Colonic mucosa (tissue), 4 donors: ENCODE results near the gene TIPIN. TPM values are rescaled to one million over a fixed set of nuclear protein-coding genes. Genes with fewer than 3 reads are reported as not detected.

Experiments
- DNase-seq: peaks from one replicate; pipeline ENCODE4 v3.0.0-alpha.2; 2020
- H3K27ac ChIP-seq: fragments of 200-600 bp; one replicate; pipeline ENCODE4 v1.8.0; 2021
- H3K27me3 ChIP-seq: fragments of 200-600 bp; one replicate; pipeline ENCODE4 v1.8.0; 2021
- H3K36me3 ChIP-seq: fragments of 200-600 bp; one replicate; pipeline ENCODE4 v1.8.0; 2021
- H3K4me1 ChIP-seq: fragments of 200-600 bp; one replicate; pipeline ENCODE4 v1.8.0; 2021; ENCODE audit warnings: mild to moderate bottlenecking
- H3K4me3 ChIP-seq: fragments of 200-600 bp; one replicate; pipeline ENCODE4 v1.8.0; 2021
- H3K9ac ChIP-seq, 2 donors: one replicate each; pipeline ENCODE4 v1.7.0; 2013; ENCODE audit warnings: control low read depth in 2 of 2, low read depth in 2 of 2, low read length in 2 of 2
- H3K9me3 ChIP-seq: fragments of 200-600 bp; one replicate; pipeline ENCODE4 v1.8.0; 2021
- intact Hi-C: fragments of 100-400 bp; cut with DNase I; formaldehyde crosslinking; loops from one replicate; pipeline ENCODE4 v1.14.1; 2022
- total RNA-seq, 2 donors: library from RNA; stranded (reverse); fragmentation: NEBNext Ultra II Directional in 1 of 2; extraction: Animal tissue kit (Norgen Biotek cat#: 25700) in 1 of 2; gene quantifications; one replicate each; pipeline ENCODE4 v1.2.1, GENCODE V29; 2021
- TF ChIP-seq, protein P1 (sequence below): fragments of 200-600 bp; IDR thresholded peaks from one replicate; pipeline ENCODE4 v1.8.0; 2022; ENCODE audit warnings: antibody characterized with exemption, mild to moderate bottlenecking
- donor health status: healthy.
- donor health status: DM: no; HTN: no; CAD: no.
- donor health status: DM: no; HTN: no; CAD: no.

TIPIN gene
- total RNA-seq, 2 donors from 2014 or later: 2.9 to 10.6 TPM

DNA sequence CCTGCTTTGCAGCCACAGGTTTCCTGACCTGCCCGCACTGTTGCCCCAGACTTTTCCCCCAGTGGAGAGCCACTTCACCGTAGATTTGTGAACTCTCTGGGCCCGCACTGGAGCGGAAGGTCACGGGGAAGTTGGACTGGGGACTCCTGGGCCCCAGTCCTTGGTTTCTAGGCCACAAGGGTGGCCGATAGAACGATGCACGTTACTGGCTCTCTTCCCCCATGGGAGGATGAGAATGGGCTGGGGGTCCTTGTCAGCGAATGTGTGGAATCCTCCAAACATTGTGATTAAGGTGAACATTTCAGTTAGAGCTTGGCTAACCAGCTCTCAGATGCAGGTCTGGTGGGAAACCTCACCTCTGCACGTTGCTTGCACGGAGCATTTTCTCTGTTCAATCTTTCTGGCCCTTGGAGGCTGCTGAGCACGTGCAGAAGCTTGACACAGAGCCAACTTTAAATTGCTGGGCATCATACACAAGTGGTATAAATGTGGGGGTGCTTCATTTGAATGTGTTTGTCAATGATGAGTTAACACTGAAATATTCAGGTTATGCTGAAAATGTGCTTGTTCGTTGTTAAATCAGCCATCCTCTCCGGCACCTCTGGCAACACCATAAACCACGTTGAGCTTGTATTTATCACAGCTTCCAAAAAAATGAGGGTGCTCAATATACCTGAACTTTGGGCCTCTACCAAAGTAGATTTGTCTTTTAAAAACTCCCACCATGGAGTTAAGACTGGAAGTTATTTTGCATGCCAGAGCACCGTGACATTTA is 62.1 kb downstream of the TIPIN start:
- peak; percentile 66 for DNase-seq
- TF ChIP-seq, protein P1, sequence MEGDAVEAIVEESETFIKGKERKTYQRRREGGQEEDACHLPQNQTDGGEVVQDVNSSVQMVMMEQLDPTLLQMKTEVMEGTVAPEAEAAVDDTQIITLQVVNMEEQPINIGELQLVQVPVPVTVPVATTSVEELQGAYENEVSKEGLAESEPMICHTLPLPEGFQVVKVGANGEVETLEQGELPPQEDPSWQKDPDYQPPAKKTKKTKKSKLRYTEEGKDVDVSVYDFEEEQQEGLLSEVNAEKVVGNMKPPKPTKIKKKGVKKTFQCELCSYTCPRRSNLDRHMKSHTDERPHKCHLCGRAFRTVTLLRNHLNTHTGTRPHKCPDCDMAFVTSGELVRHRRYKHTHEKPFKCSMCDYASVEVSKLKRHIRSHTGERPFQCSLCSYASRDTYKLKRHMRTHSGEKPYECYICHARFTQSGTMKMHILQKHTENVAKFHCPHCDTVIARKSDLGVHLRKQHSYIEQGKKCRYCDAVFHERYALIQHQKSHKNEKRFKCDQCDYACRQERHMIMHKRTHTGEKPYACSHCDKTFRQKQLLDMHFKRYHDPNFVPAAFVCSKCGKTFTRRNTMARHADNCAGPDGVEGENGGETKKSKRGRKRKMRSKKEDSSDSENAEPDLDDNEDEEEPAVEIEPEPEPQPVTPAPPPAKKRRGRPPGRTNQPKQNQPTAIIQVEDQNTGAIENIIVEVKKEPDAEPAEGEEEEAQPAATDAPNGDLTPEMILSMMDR: no peak
- Histone ChIP-seq H3K4me1 (peaks cover 4% of the 10 kb centered on the region), H3K9ac (peak overlapping the region; percentile 79 to 87), H3K4me3 (peak overlapping the region; percentile 65), H3K36me3 (no peaks in the 10 kb centered on the region), H3K9me3 (no peaks in the 10 kb centered on the region), H3K27me3 (no peaks in the 10 kb centered on the region), H3K27ac (peak overlapping the region; percentile 91)
- intact Hi-C loops: no loop called here

DNA sequence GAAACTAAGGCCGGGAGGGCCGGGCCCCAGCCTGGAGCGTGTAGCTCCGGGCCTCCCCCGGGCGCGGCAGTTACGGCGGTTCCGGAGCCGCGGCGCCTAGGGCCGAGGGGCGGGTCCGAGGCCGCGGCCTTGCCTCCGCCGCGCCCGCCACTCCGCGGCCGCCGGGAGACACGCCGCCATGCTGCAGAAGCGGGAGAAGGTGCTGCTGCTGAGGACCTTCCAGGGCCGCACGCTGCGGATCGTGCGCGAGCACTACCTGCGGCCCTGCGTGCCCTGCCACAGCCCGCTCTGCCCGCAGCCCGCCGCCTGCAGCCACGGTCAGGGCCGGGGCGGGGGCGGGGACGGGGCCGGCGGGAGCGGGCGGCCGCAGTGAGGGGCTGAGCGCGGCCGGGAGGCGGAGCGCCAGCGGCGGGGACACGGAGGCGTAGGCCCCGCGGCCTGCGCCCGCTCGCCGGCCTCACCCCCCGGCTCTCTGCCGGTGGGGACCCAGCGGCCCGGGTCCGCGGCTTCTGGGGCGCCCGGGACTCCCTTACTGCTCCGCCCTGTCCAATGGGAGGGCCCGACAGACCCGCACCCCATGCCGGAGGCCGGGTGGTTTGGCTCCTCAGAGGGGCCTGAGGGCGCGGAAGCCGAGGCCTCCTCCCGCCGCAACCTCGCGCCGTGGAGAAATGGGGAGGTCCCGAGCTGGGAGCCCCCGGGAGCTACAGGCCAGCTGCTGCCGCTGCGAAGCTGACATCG is 62.9 kb downstream of the TIPIN start, which contains the start of gene DIS3L:
TSS of gene DIS3L (plus strand) at position 150 of the 738 bp plus-strand sequence. CDS start at position 179, 29 bp downstream.
- peak within 1 kb of the TSS; percentile 65 for H3K4me3 ChIP-seq
- no peaks in the 10 kb centered on the region for H3K27me3 ChIP-seq
- peaks cover 4% of the 10 kb centered on the region for H3K4me1 ChIP-seq
- intact Hi-C loops: no loop called here
- no peaks in the 10 kb centered on the region for H3K36me3 ChIP-seq
- H3K9ac ChIP-seq: peak within 1 kb of the TSS; percentile 79 to 87
- DNase-seq: peak; percentile 63
- TF ChIP-seq, protein P1: no peak
- H3K27ac ChIP-seq: peak within 1 kb of the TSS; percentile 91
- H3K9me3 ChIP-seq: no peaks in the 10 kb centered on the region

DNA sequence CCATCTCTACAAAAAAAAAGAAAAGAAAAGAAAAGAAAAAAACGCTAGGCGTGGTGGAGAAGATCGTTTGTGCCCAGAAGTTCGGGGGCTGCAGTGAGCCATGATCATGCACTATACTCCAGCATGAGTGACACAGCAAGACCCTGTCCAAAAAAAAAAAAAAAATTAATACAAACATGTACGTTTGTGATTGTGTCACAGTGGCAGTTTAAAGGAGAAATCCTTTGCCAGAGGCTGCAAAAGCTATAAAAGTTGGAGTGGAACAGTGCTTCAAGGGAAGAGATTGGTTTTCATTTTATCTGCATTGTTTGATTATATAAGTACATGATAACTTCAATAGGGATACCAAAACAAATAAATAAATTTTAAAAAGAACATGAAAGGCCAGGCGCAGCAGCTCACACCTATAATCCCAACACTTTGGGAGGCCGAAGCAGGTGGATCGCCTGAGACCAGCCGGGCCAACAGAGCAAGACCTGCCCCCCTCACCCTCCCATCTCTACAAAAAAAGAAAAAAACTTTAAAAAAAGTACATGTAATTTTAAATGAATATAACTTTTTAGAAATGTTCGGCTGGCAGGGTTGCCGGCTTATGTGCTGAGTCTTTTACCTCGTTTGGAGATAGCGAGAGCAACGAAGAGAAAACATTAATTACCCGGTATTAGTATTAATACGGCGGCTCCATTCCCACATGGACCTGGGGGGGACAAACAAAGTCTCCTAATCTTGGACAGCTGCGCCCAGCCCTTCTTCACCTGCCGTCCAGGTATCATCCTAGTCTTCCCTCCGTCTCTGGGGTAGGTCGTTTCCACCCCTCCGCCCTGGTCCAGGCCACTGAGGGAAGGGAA is 63.7 kb downstream of the TIPIN start:
- Histone ChIP-seq H3K4me1 (peaks cover 4% of the 10 kb centered on the region), H3K4me3 (peak overlapping the region; percentile 65), H3K27ac (peak overlapping the region; percentile 91), H3K9me3 (no peaks in the 10 kb centered on the region), H3K36me3 (no peaks in the 10 kb centered on the region), H3K27me3 (no peaks in the 10 kb centered on the region), H3K9ac (peak overlapping the region; percentile 79 to 81)
- intact Hi-C loops: no loop called here
- TF ChIP-seq, protein P1: no peak
- no peak for DNase-seq

DNA sequence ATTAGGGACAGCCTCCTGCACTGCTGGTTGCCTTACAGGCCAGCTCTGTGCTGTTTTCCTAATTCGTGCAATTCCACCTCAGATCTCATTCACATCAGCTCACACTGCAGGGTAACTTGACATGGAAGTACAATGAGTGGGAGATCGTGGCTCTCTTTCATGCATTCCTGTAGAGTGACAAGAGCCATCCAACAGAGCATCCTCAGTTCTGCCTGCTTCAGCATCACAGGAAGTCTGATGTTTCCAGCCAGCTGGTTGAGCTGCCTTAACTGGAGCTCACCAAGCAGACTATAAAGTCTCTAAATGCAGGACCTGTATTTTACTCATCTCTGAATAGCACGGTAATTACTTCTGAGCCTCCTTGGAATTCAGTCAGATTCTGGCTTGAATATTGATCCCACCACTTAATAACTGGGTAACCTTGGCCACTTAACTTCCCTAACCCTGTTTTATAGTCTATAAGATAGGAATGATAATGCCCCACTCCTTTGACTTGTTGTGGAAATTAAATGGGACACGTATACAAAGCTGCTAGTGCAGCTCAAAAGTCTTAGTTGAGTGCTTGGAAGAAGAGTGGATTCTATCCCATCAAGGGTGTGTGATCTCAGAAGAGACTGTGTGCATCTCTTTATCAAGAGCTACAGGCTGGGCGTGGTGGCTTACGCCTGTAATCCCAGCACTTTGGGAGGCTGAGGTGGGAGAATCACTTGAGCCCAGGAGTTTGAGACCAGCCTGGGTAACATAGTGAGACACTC is 64.5 kb downstream of the TIPIN start:
- Histone ChIP-seq H3K4me1 (peaks cover 4% of the 10 kb centered on the region), H3K9ac (no peak overlapping the region)

More for the DNA sequence above, 64.5 kb downstream of the TIPIN start:
- DNase-seq: no peak
- Histone ChIP-seq H3K36me3 (no peaks in the 10 kb centered on the region), H3K4me3 (no peak overlapping the region), H3K9me3 (no peaks in the 10 kb centered on the region), H3K27me3 (no peaks in the 10 kb centered on the region), H3K27ac (no peak overlapping the region)
- intact Hi-C loops: no loop called here
- TF ChIP-seq, protein P1: no peak
